GM12878 (cell line): ENCODE measurements around the gene ARHGEF38. TPM values are rescaled to one million over a fixed set of nuclear protein-coding genes. Genes with fewer than 3 reads are reported as not detected.

Experiments used
- RAD21 ChIP-seq: IDR thresholded peaks from 2 replicates; pipeline ENCODE4 v1.6.1; 2011; ENCODE audit warnings: mild to moderate bottlenecking, low read depth, low read length, moderate library complexity; ENCODE audit not compliant: insufficient read depth
- SMC3 ChIP-seq: IDR thresholded peaks from 2 replicates; pipeline ENCODE4 v1.6.1; 2011; ENCODE audit warnings: low read length, improper control_type of control experiment, borderline replicate concordance
- TAF1 ChIP-seq: IDR thresholded peaks from 2 replicates; pipeline ENCODE4 v1.6.1; 2011; ENCODE audit warnings: mild to moderate bottlenecking, low read depth, low read length, borderline replicate concordance
- YY1 ChIP-seq: IDR thresholded peaks from 2 replicates; pipeline ENCODE4 v1.6.1; 2011; ENCODE audit warnings: low read depth, mild to moderate bottlenecking, low read length
- ZSCAN29 ChIP-seq: fragments of 450-650 bp; IDR thresholded peaks from 2 replicates; pipeline ENCODE4 v1.6.1; 2017; ENCODE audit warnings: mild to moderate bottlenecking, moderate library complexity
- polyA plus RNA-seq, 11 experiments: library from polyadenylated mRNA; depleted of rRNA in 4 of 11; unstranded in 6 of 11; stranded (reverse) in 5 of 11; fragments of >200 nt; fragmentation: Nextera tagmentation in 4 of 11; fragmentation: Illumina TruSeq in 1 of 11; extraction: Ambion mirVana in 4 of 11; extraction: Trizol in 1 of 11; gene quantifications; 1 replicate in 1 of 11; 2 replicates in 10 of 11; pipeline versions ENCODE4 v1.2.1 to v1.2.3, GENCODE V29; 2011 to 2016; ENCODE audit warnings: inconsistent platforms in 2 of 11, missing spikeins in 2 of 11, low read depth in 1 of 11
- total RNA-seq, 4 experiments: library from RNA; depleted of rRNA in 3 of 4; stranded (reverse); fragments of >200 nt in 3 of 4; fragmentation: Illumina TruSeq in 1 of 4; extraction: Trizol in 1 of 4; gene quantifications; 2 replicates each; pipeline versions ENCODE4 v1.2.1 to v1.2.3, GENCODE V29; 2013 to 2021
- TF ChIP-seq, protein P1 (sequence below): fragments of 450-650 bp; IDR thresholded peaks from 2 replicates; pipeline ENCODE4 v1.6.1; 2017; ENCODE audit warnings: mild to moderate bottlenecking, moderate library complexity
- TF ChIP-seq, protein P2 (sequence below): fragments of 450-650 bp; conservative IDR thresholded peaks from 2 replicates; pipeline ENCODE4 v1.6.1; 2017; ENCODE audit warnings: mild to moderate bottlenecking, moderate library complexity
- TF ChIP-seq, protein P3 (sequence below): fragments of 450-650 bp; IDR thresholded peaks from 2 replicates; pipeline ENCODE4 v1.6.1; 2016; ENCODE audit warnings: mild to moderate bottlenecking

ARHGEF38 gene
- total and polyA plus RNA-seq, 10 of the 15 experiments (the other 5 are each of a cell fraction or from before 2014, with no cell fraction given), result 0.01 to 1.1 (median 0.09) TPM; not detected in 2

DNA sequence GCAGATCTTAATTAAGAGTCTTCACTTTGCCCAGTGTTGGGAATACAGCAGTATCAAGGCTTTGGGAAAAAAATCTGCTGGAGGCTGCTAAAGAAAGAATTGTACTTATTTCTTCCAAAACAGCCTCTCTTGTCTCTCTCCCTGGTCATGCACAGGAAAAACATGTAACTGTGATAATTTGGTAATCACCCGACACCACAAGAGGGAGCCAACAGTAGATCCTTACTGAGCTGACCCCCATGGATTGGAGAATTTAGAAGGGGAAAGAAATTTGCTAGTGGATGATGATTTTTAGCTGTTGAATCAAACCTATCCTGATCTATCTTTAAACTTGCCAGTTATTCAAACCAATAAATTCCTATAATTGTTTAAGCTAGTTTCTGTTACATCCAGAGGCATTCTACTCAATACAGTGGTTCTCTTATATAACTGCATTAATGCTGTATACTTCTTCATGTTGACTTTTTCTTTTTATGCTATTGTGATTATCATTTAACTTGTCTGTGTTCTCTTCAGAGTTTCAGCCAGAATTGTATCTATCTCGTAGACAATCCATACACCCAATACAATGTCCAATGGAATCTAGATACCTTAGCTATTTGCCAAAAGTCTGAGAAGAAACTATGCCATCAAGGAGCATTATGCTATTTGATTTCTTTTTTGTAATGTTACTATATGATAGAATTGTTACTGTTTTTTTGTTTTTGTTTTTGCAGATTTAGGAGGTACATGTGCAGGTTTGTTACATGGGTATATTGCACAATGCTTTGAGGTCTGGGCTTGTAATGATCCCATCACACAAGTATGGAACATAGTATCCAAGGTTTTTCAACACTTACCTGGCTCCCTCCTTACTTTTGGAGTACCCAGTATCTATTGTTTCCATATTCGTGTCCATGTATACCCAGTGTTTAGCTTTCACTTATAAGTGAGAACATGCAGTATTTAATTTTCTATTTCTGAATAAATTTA lies 31.3 kb upstream of the ARHGEF38 start (continued):
- TF ChIP-seq ZSCAN29 (no peak), RAD21 (peak; percentile 96), SMC3 (peak; percentile 98), YY1 (peak; percentile 20; the same call in 1 of the 2 replicates), TAF1 (no peak)
- TF ChIP-seq, protein P1, sequence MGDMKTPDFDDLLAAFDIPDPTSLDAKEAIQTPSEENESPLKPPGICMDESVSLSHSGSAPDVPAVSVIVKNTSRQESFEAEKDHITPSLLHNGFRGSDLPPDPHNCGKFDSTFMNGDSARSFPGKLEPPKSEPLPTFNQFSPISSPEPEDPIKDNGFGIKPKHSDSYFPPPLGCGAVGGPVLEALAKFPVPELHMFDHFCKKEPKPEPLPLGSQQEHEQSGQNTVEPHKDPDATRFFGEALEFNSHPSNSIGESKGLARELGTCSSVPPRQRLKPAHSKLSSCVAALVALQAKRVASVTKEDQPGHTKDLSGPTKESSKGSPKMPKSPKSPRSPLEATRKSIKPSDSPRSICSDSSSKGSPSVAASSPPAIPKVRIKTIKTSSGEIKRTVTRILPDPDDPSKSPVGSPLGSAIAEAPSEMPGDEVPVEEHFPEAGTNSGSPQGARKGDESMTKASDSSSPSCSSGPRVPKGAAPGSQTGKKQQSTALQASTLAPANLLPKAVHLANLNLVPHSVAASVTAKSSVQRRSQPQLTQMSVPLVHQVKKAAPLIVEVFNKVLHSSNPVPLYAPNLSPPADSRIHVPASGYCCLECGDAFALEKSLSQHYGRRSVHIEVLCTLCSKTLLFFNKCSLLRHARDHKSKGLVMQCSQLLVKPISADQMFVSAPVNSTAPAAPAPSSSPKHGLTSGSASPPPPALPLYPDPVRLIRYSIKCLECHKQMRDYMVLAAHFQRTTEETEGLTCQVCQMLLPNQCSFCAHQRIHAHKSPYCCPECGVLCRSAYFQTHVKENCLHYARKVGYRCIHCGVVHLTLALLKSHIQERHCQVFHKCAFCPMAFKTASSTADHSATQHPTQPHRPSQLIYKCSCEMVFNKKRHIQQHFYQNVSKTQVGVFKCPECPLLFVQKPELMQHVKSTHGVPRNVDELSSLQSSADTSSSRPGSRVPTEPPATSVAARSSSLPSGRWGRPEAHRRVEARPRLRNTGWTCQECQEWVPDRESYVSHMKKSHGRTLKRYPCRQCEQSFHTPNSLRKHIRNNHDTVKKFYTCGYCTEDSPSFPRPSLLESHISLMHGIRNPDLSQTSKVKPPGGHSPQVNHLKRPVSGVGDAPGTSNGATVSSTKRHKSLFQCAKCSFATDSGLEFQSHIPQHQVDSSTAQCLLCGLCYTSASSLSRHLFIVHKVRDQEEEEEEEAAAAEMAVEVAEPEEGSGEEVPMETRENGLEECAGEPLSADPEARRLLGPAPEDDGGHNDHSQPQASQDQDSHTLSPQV, result 0 out of 2 replicates have a peak, but pooled peaks have one; percentile 28
- TF ChIP-seq, protein P2, sequence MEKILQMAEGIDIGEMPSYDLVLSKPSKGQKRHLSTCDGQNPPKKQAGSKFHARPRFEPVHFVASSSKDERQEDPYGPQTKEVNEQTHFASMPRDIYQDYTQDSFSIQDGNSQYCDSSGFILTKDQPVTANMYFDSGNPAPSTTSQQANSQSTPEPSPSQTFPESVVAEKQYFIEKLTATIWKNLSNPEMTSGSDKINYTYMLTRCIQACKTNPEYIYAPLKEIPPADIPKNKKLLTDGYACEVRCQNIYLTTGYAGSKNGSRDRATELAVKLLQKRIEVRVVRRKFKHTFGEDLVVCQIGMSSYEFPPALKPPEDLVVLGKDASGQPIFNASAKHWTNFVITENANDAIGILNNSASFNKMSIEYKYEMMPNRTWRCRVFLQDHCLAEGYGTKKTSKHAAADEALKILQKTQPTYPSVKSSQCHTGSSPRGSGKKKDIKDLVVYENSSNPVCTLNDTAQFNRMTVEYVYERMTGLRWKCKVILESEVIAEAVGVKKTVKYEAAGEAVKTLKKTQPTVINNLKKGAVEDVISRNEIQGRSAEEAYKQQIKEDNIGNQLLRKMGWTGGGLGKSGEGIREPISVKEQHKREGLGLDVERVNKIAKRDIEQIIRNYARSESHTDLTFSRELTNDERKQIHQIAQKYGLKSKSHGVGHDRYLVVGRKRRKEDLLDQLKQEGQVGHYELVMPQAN, result no peak
- TF ChIP-seq, protein P3, sequence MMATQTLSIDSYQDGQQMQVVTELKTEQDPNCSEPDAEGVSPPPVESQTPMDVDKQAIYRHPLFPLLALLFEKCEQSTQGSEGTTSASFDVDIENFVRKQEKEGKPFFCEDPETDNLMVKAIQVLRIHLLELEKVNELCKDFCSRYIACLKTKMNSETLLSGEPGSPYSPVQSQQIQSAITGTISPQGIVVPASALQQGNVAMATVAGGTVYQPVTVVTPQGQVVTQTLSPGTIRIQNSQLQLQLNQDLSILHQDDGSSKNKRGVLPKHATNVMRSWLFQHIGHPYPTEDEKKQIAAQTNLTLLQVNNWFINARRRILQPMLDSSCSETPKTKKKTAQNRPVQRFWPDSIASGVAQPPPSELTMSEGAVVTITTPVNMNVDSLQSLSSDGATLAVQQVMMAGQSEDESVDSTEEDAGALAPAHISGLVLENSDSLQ, result no peak
